DOHH2 (cell line): ENCODE results near the gene CDH4.

ENCODE experiments used
- H3F3A ChIP-seq: fragments of 200-600 bp; sonication (generic), shearing (Covaris generic); 2 replicates; pipeline ENCODE4 v1.6.0; 2016; ENCODE audit warnings: antibody characterized with exemption, mild to moderate bottlenecking; ENCODE audit not compliant: control insufficient read depth, insufficient read depth
- H3K27ac ChIP-seq: fragments of 200-600 bp; sonication (generic); 2 replicates; pipeline ENCODE4 v1.5.1; 2014; ENCODE audit warnings: low read depth, mild to moderate bottlenecking, low read length, moderate library complexity
- H3K27me3 ChIP-seq: fragments of 200-600 bp; sonication (generic); 2 replicates; pipeline ENCODE4 v1.6.1; 2014; ENCODE audit warnings: mild to moderate bottlenecking, low read length, mixed read lengths; ENCODE audit not compliant: control insufficient read depth
- H3K36me3 ChIP-seq: fragments of 200-600 bp; sonication (generic); 2 replicates; pipeline ENCODE4 v1.6.1; 2014; ENCODE audit warnings: mild to moderate bottlenecking, low read length, moderate library complexity, mixed read lengths; ENCODE audit not compliant: control insufficient read depth
- H3K4me1 ChIP-seq: fragments of 200-600 bp; sonication (generic); 2 replicates; pipeline ENCODE4 v1.6.1; 2014; ENCODE audit warnings: mild to moderate bottlenecking, low read length, mixed read lengths; ENCODE audit not compliant: control insufficient read depth
- H3K4me2 ChIP-seq: fragments of 200-600 bp; sonication (generic); 2 replicates; pipeline ENCODE4 v1.6.0; 2014; ENCODE audit warnings: mild to moderate bottlenecking, low read length, moderate library complexity
- H3K4me3 ChIP-seq: fragments of 200-600 bp; sonication (generic); 2 replicates; pipeline ENCODE4 v1.5.1; 2014; ENCODE audit warnings: mild to moderate bottlenecking, low read length, mixed read lengths
- H3K79me2 ChIP-seq: fragments of 200-600 bp; sonication (generic); 2 replicates; pipeline ENCODE4 v1.6.1; 2014; ENCODE audit warnings: mild to moderate bottlenecking, low read length, mixed read lengths; ENCODE audit not compliant: control insufficient read depth
- H3K9me2 ChIP-seq: fragments of 200-600 bp; sonication (generic); replicated peaks from 2 replicates; pipeline ENCODE4 v1.6.1; 2014; ENCODE audit warnings: mild to moderate bottlenecking, low read length, mixed read lengths; ENCODE audit not compliant: control insufficient read depth
- H3K9me3 ChIP-seq: fragments of 200-600 bp; sonication (generic); 2 replicates; pipeline ENCODE4 v1.6.1; 2014; ENCODE audit warnings: antibody characterized with exemption, low read length, mixed read lengths; ENCODE audit not compliant: control insufficient read depth, insufficient read depth
- H4K20me1 ChIP-seq: fragments of 200-600 bp; sonication (generic); 2 replicates; pipeline ENCODE4 v1.6.0; 2014; ENCODE audit warnings: low read depth, mild to moderate bottlenecking, antibody characterized with exemption, low read length, moderate library complexity; ENCODE audit not compliant: control insufficient read depth, insufficient read depth
- CTCF ChIP-seq: fragments of 200-600 bp; sonication (generic); IDR thresholded peaks from one replicate; pipeline ENCODE4 v1.5.1; 2014; ENCODE audit warnings: antibody characterized with exemption, mild to moderate bottlenecking, low read depth, low read length; ENCODE audit not compliant: poor library complexity, severe bottlenecking
- EZH2phosphoT487 ChIP-seq: fragments of 200-600 bp; sonication (generic); IDR thresholded peaks from 2 replicates; pipeline ENCODE4 v1.6.1; 2017; ENCODE audit warnings: borderline replicate concordance, mild to moderate bottlenecking, antibody characterized with exemption, low read length, moderate library complexity, mixed read lengths

CDH4 gene

DNA sequence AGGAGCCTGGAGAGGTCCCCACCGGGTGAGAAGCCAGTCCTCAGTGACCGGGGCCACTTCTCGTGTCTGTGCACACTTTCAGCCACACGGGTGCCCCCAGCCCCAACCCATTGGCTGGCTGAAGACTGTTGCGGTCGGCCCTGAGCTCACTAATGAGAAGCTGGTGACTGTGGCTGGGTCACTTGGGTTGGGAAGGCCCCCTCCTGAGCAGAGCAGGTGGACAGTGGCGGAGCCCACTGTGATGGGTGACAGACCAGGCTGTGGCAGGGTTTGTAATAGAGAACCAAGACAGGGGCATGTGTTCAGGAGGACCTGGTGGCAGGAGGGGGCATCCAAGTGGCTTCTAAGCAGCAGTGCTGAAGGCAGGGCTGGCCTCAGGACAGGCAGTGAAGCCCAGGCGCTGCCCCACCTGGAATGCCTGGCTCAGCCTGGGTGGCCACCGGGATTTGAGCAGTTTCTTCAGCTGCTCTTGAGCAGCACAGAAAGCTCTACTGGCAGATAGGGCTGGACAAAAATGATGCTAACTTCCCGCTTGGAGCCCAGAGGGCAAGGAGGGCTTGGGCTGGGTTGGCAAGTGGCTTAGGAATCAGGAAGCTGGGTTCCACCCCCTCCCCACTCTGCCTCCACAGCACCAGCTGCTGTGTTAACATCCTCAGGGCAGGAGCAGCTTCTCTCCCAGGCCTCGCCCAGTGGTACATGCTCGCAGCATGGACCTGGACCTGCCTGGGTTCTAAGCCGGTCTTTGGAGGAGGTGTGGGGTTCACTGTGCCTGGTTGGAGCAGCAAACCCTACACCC lies 256.4 kb downstream of the CDH4 start:
- Histone ChIP-seq H4K20me1 (no peaks in the 10 kb centered on the region), H3K79me2 (no peaks in the 10 kb centered on the region), H3F3A (no peaks in the 10 kb centered on the region), H3K9me2 (no peaks in the 10 kb centered on the region), H3K36me3 (no peaks in the 10 kb centered on the region), H3K27ac (no peak overlapping the region), H3K4me1 (no peaks in the 10 kb centered on the region), H3K9me3 (no peaks in the 10 kb centered on the region), H3K4me2 (no peak overlapping the region), H3K4me3 (no peak overlapping the region), H3K27me3 (no peaks in the 10 kb centered on the region)
- TF ChIP-seq CTCF (no peak), EZH2phosphoT487 (no peak)

- Histone ChIP-seq H3K4me1 (no peaks in the 10 kb centered on the region), H3K9me2 (no peaks in the 10 kb centered on the region), H3K27me3 (no peaks in the 10 kb centered on the region), H3F3A (no peaks in the 10 kb centered on the region), H4K20me1 (no peaks in the 10 kb centered on the region), H3K9me3 (no peaks in the 10 kb centered on the region), H3K79me2 (no peaks in the 10 kb centered on the region), H3K4me2 (no peak overlapping the region), H3K4me3 (no peak overlapping the region), H3K27ac (no peak overlapping the region), H3K36me3 (no peaks in the 10 kb centered on the region)
- TF ChIP-seq CTCF (no peak), EZH2phosphoT487 (no peak)
Observed at GRCh38 chr20:61510778-61511330, 258.8 kb downstream of the CDH4 start.

DNA sequence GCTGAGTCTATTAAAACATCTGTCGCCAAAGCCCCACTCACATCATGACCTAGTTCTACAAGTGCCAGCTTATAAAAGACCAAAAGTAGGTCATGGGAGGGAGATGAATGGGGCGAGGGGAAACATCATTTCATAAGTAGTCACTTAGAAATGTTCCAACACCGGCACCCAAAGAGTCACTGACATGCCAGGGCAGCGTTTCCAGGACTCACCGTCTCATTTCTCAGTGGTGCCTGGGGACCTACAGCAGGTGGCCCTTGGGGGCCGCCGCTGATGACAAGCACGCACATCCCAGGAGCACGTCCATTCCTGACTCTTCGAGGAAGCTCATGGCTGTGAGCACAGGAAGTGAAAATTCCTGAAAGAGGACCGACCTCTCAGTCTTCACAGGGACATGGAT lies 260.4 kb downstream of the CDH4 start:
- Histone ChIP-seq H3K9me2 (no peaks in the 10 kb centered on the region), H3K79me2 (no peaks in the 10 kb centered on the region), H3K4me1 (no peaks in the 10 kb centered on the region), H4K20me1 (no peaks in the 10 kb centered on the region), H3K27me3 (no peaks in the 10 kb centered on the region), H3K4me3 (no peak overlapping the region), H3K27ac (no peak overlapping the region), H3K36me3 (no peaks in the 10 kb centered on the region), H3K4me2 (no peak overlapping the region), H3K9me3 (no peaks in the 10 kb centered on the region), H3F3A (no peaks in the 10 kb centered on the region)
- TF ChIP-seq EZH2phosphoT487 = no peak
- no peak for TF ChIP-seq CTCF
